A549 treated with Mapracorat at 1 μM for 4 hours (cell line): Measurements from ENCODE around the gene CDK17. TPM values are rescaled to one million over a fixed set of nuclear protein-coding genes. Genes with fewer than 3 reads are reported as not detected.

Experiments
- total RNA-seq: library from RNA; stranded (reverse); fragments of 200-300 nt; extraction: Qiagen RNA extraction; gene quantifications from 5 replicates; pipeline ENCODE4 v1.2.3, GENCODE V29; 2022

The CDK17 gene
- total RNA-seq: 9.9 to 14.5 TPM (median 12.7 TPM) in 5 replicates

GRCh38 chr12:96399919-96400630, at the start of gene CDK17:
Gene CDK17 (minus strand): TSS chr12:96400439. CDS start chr12:96334836, 65,603 bp downstream.

Other genes starting within 250 kb of the CDK17 start
- 58.7 to 79.5 TPM (median 71.9 TPM) in 5 replicates for gene ELK3, start 206.1 kb downstream of the CDK17 start, total RNA-seq
- 0.59 to 1.6 TPM (median 1.4 TPM) in 5 replicates for gene CFAP54, start 89.1 kb upstream of the CDK17 start, total RNA-seq